Measurements from ENCODE around the gene GAPDH. TPM values are rescaled to one million over a fixed set of nuclear protein-coding genes. Genes with fewer than 3 reads are reported as not detected.
A peak's percentile ranks its signal among the peaks of the same experiment; 100 is the strongest.

GAPDH gene
- total RNA-seq, 4 donors from 2014 or later: 2,526 to 4,151 (median 3,597) TPM

GRCh38 chr12:6542209-6543009, 8.1 kb downstream of the GAPDH start:
- no peak for DNase-seq
- TF ChIP-seq CTCF (IDR thresholded peaks at IDR 0.05) (no peak), POLR2A (IDR thresholded peaks at IDR 0.05) (no peak)

GRCh38 chr12:6546016-6546415, 11.7 kb downstream of the GAPDH start:
- Histone ChIP-seq H3K27me3 (no peaks in the 10 kb centered on the region), H3K36me3 (peaks cover 0 to 65% (median 3%) of the 10 kb centered on the region in 3 donors), H3K27ac (no peak overlapping the region), H3K4me1 (peaks cover 17 to 42% (median 18%) of the 10 kb centered on the region in 3 donors), H3K4me3 (no peak overlapping the region), H3K9me3 (no peaks in the 10 kb centered on the region)
- intact Hi-C loops (cut with DNase I): no loop called here
- WGBS, 2 donors: 89 to 93% methylated on average over 10 of the region's 10 CpGs
- DNase-seq: no peak
- TF ChIP-seq POLR2A (IDR thresholded peaks at IDR 0.05) (no peak), CTCF (IDR thresholded peaks at IDR 0.05) (no peak)

More at GRCh38 chr12:6542209-6543009, 8.1 kb downstream of the GAPDH start:
- intact Hi-C loops (cut with DNase I): no loop called here
- peak overlapping the region in 2 of 4 donors; percentile 94 to 99 for H3K27ac ChIP-seq
- H3K4me1 ChIP-seq: peaks cover 23 to 44% (median 24%) of the 10 kb centered on the region in 3 donors
- H3K36me3 ChIP-seq: peaks cover 4 to 47% (median 10%) of the 10 kb centered on the region in 3 donors
- no peak overlapping the region for H3K4me3 ChIP-seq
- H3K9me3 ChIP-seq: no peaks in the 10 kb centered on the region
- WGBS, 2 donors: 82 to 95% methylated on average over 6 to 7 of the region's 13 CpGs
- H3K27me3 ChIP-seq: no peaks in the 10 kb centered on the region

GRCh38 chr12:6547566-6547965, 13.2 kb downstream of the GAPDH start:
- peak overlapping the region in 2 of 4 donors; percentile 17 to 82 for H3K27ac ChIP-seq
- peaks cover 26 to 49% (median 29%) of the 10 kb centered on the region in 3 donors for H3K4me1 ChIP-seq
- no peak for TF ChIP-seq POLR2A (IDR thresholded peaks at IDR 0.05)
- TF ChIP-seq CTCF (IDR thresholded peaks at IDR 0.05): no peak
- H3K27me3 ChIP-seq: no peaks in the 10 kb centered on the region
- no peaks in the 10 kb centered on the region for H3K9me3 ChIP-seq
- DNase-seq: no peak
- no peak overlapping the region for H3K4me3 ChIP-seq
- peaks cover 0 to 65% (median 3%) of the 10 kb centered on the region in 3 donors for H3K36me3 ChIP-seq
- intact Hi-C loops (cut with DNase I): no loop called here
- 94 to 100% methylated on average over 1 of the region's 1 CpG for WGBS, 2 donors

- 67 to 69% methylated on average over 7 to 8 of the region's 9 CpGs for WGBS, 2 donors
Observed at GRCh38 chr12:6547987-6548386, 13.7 kb downstream of the GAPDH start.

More at GRCh38 chr12:6547987-6548386, 13.7 kb downstream of the GAPDH start:
- peak overlapping the region in 2 of 4 donors; percentile 59 to 82 for H3K27ac ChIP-seq
- intact Hi-C loops (cut with DNase I): no loop called here
- H3K9me3 ChIP-seq: no peaks in the 10 kb centered on the region
- DNase-seq: no peak
- H3K27me3 ChIP-seq: no peaks in the 10 kb centered on the region
- no peak for TF ChIP-seq CTCF (IDR thresholded peaks at IDR 0.05)
- TF ChIP-seq POLR2A (IDR thresholded peaks at IDR 0.05): no peak
- peaks cover 31 to 54% (median 32%) of the 10 kb centered on the region in 3 donors for H3K4me1 ChIP-seq
- H3K4me3 ChIP-seq: no peak overlapping the region
- peaks cover 0 to 65% (median 3%) of the 10 kb centered on the region in 3 donors for H3K36me3 ChIP-seq
